GM12801 (cell line): ENCODE measurements around the gene PKNOX2.

Experiments
- CTCF ChIP-seq: IDR thresholded peaks from one replicate; pipeline ENCODE4 v1.5.1; 2011; ENCODE audit warnings: control low read depth; ENCODE audit not compliant: insufficient read length; ENCODE audit errors: extremely low read depth

The PKNOX2 gene

GRCh38 chr11:125221461-125221860 lies 56.9 kb downstream of the PKNOX2 start:
- TF ChIP-seq CTCF: no peak

GRCh38 chr11:125222494-125222893 lies 57.9 kb downstream of the PKNOX2 start:
- no peak for TF ChIP-seq CTCF

GRCh38 chr11:125223901-125224361 lies 59.4 kb downstream of the PKNOX2 start:
- no peak for TF ChIP-seq CTCF

GRCh38 chr11:125224391-125225021 lies 60.0 kb downstream of the PKNOX2 start:
- TF ChIP-seq CTCF: no peak

GRCh38 chr11:125225401-125225800 lies 60.9 kb downstream of the PKNOX2 start:
- no peak for TF ChIP-seq CTCF

- no peak for TF ChIP-seq CTCF
These were observed 61.5 kb downstream of the PKNOX2 start for GRCh38 chr11:125226031-125226430.

GRCh38 chr11:125226706-125227105 lies 62.2 kb downstream of the PKNOX2 start:
- TF ChIP-seq CTCF: no peak
